Chondrocyte (in vitro differentiated cells): ENCODE measurements around the gene FRMD4A. TPM values are rescaled to one million over a fixed set of nuclear protein-coding genes. Genes with fewer than 3 reads are reported as not detected.

Experiments
- DNase-seq: peaks from one replicate; pipeline ENCODE4 v3.0.0; 2021; ENCODE audit warnings: mixed read lengths, low spot score
- H3K27ac Mint-ChIP-seq: one replicate; pipeline ENCODE4 v1.8.0; 2021; ENCODE audit warnings: mild to moderate bottlenecking, moderate library complexity, mixed read lengths; ENCODE audit not compliant: unreplicated experiment
- H3K27me3 Mint-ChIP-seq: 2 replicates; pipeline ENCODE4 v1.8.0; 2021; ENCODE audit warnings: low read depth, mixed read lengths
- H3K36me3 Mint-ChIP-seq: 2 replicates; pipeline ENCODE4 v1.8.0; 2021; ENCODE audit warnings: low read depth, mixed read lengths
- H3K4me1 Mint-ChIP-seq: 2 replicates; pipeline ENCODE4 v1.8.0; 2021; ENCODE audit warnings: low read depth, mild to moderate bottlenecking, mixed read lengths
- H3K4me3 Mint-ChIP-seq: one replicate; pipeline ENCODE4 v1.8.0; 2021; ENCODE audit warnings: mild to moderate bottlenecking, moderate library complexity, mixed read lengths; ENCODE audit not compliant: unreplicated experiment
- H3K9me3 Mint-ChIP-seq: 2 replicates; pipeline ENCODE4 v1.8.0; 2021; ENCODE audit warnings: low read depth, mixed read lengths
- total RNA-seq: library from RNA; stranded (reverse); gene quantifications from 3 replicates; pipeline ENCODE4 v1.2.1, GENCODE V29; 2021
- TF ChIP-seq, protein P1 (sequence below): fragments of 200-600 bp; sonication (generic); IDR thresholded peaks from 2 replicates; pipeline ENCODE4 v1.5.0; 2021; ENCODE audit warnings: antibody characterized with exemption, mild to moderate bottlenecking, moderate library complexity

Gene FRMD4A
- total RNA-seq, 1 donor from 2014 or later, result 129 TPM

DNA sequence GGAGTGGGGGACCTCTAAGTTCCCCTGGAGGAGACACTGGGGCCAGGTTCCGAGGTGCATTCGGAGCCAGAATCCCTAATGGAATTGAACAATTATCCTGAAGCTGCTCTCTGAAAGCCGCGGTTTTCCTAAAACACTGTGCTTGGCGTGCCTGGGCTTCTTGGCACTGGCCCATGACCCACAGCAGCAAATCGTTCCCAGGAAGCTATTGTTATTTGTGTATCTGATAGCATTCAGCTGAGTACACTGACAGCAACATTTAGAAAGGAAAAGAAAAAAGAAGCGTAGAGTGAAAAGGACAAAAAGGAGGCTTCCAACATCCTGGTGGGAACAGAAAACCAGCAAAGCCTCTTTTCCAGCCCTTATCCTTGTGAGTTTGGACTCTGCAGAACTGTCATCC is 339.8 kb downstream of the FRMD4A start:
- H3K4me1 Mint-ChIP-seq, result peaks cover 79% of the 10 kb centered on the region
- H3K27me3 Mint-ChIP-seq, result no peaks in the 10 kb centered on the region
- no peak for DNase-seq

DNA sequence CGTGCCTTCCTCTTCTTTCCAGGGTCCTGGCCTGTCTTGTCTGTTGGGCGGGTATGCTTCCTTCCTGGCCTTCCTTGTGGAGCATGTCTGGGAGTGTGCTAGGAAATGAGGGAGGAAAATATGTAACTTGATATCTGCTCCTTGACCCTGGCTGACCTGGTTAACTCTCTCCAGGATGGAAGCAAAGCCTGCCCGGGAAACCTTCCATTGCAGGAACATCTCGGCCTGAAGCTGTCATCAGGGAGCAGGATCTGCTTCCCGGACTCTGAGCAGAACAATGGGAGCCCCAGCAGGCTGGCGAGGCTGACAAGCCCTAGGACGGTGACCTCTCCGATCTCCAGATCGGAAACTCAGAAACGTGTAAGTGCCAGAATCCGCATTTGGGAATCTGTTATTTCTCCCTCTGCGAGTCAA is 340.3 kb downstream of the FRMD4A start:
- H3K4me1 Mint-ChIP-seq, result peaks cover 78% of the 10 kb centered on the region
- TF ChIP-seq, protein P1, sequence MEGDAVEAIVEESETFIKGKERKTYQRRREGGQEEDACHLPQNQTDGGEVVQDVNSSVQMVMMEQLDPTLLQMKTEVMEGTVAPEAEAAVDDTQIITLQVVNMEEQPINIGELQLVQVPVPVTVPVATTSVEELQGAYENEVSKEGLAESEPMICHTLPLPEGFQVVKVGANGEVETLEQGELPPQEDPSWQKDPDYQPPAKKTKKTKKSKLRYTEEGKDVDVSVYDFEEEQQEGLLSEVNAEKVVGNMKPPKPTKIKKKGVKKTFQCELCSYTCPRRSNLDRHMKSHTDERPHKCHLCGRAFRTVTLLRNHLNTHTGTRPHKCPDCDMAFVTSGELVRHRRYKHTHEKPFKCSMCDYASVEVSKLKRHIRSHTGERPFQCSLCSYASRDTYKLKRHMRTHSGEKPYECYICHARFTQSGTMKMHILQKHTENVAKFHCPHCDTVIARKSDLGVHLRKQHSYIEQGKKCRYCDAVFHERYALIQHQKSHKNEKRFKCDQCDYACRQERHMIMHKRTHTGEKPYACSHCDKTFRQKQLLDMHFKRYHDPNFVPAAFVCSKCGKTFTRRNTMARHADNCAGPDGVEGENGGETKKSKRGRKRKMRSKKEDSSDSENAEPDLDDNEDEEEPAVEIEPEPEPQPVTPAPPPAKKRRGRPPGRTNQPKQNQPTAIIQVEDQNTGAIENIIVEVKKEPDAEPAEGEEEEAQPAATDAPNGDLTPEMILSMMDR, result no peak
- no peaks in the 10 kb centered on the region for H3K9me3 Mint-ChIP-seq
- peaks cover 1% of the 10 kb centered on the region for H3K36me3 Mint-ChIP-seq
- peak overlapping the region; percentile 96 for H3K27ac Mint-ChIP-seq
- peak overlapping the region; percentile 54 for H3K4me3 Mint-ChIP-seq
- H3K27me3 Mint-ChIP-seq, result no peaks in the 10 kb centered on the region
- no peak for DNase-seq

More for the DNA sequence above, 339.8 kb downstream of the FRMD4A start:
- peak overlapping the region; percentile 54 for H3K4me3 Mint-ChIP-seq
- no peaks in the 10 kb centered on the region for H3K9me3 Mint-ChIP-seq
- H3K27ac Mint-ChIP-seq, result peak overlapping the region; percentile 96
- peaks cover 3% of the 10 kb centered on the region for H3K36me3 Mint-ChIP-seq
- TF ChIP-seq, protein P1, result no peak

DNA sequence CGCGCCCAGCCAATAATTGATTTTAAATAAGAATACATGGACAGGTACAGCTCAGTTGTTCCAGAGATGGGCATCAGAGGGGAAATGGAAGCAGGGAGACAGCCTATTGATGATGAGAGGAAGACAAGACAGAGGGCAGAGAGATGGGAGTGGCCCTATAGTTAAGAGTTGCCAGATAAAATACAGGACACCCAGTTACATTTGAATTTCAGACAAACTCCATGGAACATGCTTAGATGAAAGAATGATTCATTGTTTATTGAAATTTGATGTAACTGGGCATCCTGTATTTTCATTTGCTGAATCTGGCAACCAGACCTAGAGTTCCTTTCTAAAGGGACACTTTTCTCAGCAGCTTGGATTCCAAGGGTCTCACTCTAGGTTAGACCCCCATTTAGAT is 341.1 kb downstream of the FRMD4A start:
- peak overlapping the region; percentile 96 for H3K27ac Mint-ChIP-seq
- no peak overlapping the region for H3K4me3 Mint-ChIP-seq
- H3K9me3 Mint-ChIP-seq, result no peaks in the 10 kb centered on the region
- H3K36me3 Mint-ChIP-seq, result no peaks in the 10 kb centered on the region
- H3K27me3 Mint-ChIP-seq, result no peaks in the 10 kb centered on the region
- DNase-seq, result no peak
- TF ChIP-seq, protein P1, result no peak
- peaks cover 80% of the 10 kb centered on the region for H3K4me1 Mint-ChIP-seq

DNA sequence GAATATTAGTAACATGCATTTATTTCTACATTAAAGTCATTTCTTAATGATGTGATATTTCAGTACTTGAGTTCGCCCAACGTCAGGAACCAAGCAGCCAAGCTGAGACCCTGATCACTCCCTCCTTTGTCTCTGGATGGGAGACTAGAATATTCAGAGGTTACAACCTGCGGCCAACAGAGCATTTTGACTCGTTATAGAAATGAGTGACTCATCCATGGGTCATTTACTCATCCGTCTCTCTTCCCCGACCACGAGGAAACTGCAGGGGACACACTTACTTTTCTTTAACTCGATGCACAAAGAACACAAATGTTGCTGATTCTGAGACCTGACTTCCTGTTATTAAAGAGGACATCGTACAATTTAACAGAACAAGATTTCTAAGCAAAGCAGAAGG is 343.3 kb downstream of the FRMD4A start:
- peaks cover 83% of the 10 kb centered on the region for H3K4me1 Mint-ChIP-seq
- H3K4me3 Mint-ChIP-seq, result no peak overlapping the region
- no peak for DNase-seq
- no peaks in the 10 kb centered on the region for H3K9me3 Mint-ChIP-seq
- TF ChIP-seq, protein P1, result no peak
- H3K27ac Mint-ChIP-seq, result peak overlapping the region; percentile 87
- H3K36me3 Mint-ChIP-seq, result peaks cover 3% of the 10 kb centered on the region
- no peaks in the 10 kb centered on the region for H3K27me3 Mint-ChIP-seq

DNA sequence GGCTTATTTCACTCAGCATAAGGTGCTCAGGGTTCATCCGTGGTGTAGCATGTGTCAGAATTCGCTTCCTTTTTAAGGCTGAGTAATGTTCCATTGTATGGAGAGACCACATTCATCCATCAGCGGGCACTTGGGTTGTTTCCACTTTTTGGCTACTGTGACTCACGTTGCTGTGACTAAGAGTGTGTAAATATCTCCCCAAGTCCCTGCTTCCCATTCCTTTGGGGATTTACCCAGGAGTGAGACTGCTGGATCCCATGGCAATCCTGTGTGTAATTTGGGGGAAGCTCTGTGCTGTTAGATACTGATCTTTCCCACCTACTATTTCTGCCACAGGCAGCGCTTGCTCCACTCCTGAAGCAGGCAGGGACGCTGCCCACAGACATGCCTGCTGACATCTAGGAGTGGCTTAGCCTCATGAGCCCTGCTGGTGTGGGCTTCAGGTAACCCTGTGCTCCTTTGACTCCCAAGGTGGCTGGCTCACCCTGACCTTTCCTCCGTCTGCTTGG is 346.0 kb downstream of the FRMD4A start:
- no peak overlapping the region for H3K4me3 Mint-ChIP-seq
- no peak for DNase-seq
- H3K27me3 Mint-ChIP-seq, result no peaks in the 10 kb centered on the region
- peak overlapping the region; percentile 78 for H3K27ac Mint-ChIP-seq
- peaks cover 66% of the 10 kb centered on the region for H3K4me1 Mint-ChIP-seq
- H3K9me3 Mint-ChIP-seq, result no peaks in the 10 kb centered on the region
- H3K36me3 Mint-ChIP-seq, result peaks cover 10% of the 10 kb centered on the region
- TF ChIP-seq, protein P1, result no peak
